HepG2 (cell line): ENCODE data around the gene IGFL1. TPM values are rescaled to one million over a fixed set of nuclear protein-coding genes. Genes with fewer than 3 reads are reported as not detected.

Experiments
- ATAC-seq: fragments of 200-7000 bp; cut with Tn5 transposase; 3 replicates; pipeline ENCODE4 v1.9.1; 2020; ENCODE audit warnings: mild to moderate bottlenecking, moderate library complexity
- BruUV-seq: library from RNA; stranded (reverse); fragments of 400-500 nt; replicated peaks from 2 replicates; lab custom pipeline; 2021; lab: Mats Ljungman, UMichigan
- CTCF ChIA-PET: fragments of 300-600 bp; formaldehyde crosslinking; extraction: SDS; loops from one replicate; lab custom pipeline; 2021; ENCODE audit warnings: low total read pairs, inconsistent platforms, low intra/inter-chr PET ratio; lab: Yijun Ruan, JAX
- POLR2A ChIA-PET: fragments of 350-600 bp; sonication (Branson Sonifier 250); formaldehyde crosslinking; loops from one replicate; lab custom pipeline; 2020; ENCODE audit warnings: antibody characterized with exemption, inconsistent platforms; lab: Yijun Ruan, JAX
- DNase-seq: peaks from one replicate; pipeline ENCODE4 v3.0.0-alpha.2; 2015; ENCODE audit warnings: low spot score
- FAIRE-seq: peaks from 3 replicates; lab custom pipeline; 2011; peaks lifted over from hg19 to GRCh38; lab: Jason Lieb, UNC
- H2AFZ ChIP-seq: one replicate; pipeline ENCODE4 v1.6.1; 2011; ENCODE audit warnings: low read length, inconsistent platforms
- H3K27ac ChIP-seq: fragments of 300-600 bp; 3 replicates; pipeline ENCODE4 v1.8.0; 2011; ENCODE audit warnings: mixed run types, mild to moderate bottlenecking, mixed read lengths, low read length, inconsistent platforms; ENCODE audit not compliant: insufficient read depth; ENCODE audit errors: extremely low read length
- H3K27me3 ChIP-seq, 2 experiments: fragments of 200-600 bp in 1 of 2; 2 replicates in 1 of 2; 3 replicates in 1 of 2; pipeline versions ENCODE4 v1.6.0 to v1.8.0; 2011; ENCODE audit warnings: low read length in 2 of 2, mild to moderate bottlenecking in 2 of 2, moderate library complexity in 2 of 2, inconsistent platforms in 1 of 2; ENCODE audit not compliant: insufficient read depth in 2 of 2, control insufficient read depth in 1 of 2
- H3K36me3 ChIP-seq, 2 experiments: fragments of 200-600 bp in 1 of 2; replicated peaks in 1 of 2; 2 replicates in 1 of 2; 3 replicates in 1 of 2; pipeline versions ENCODE4 v1.5.1 to v1.8.0; 2011; ENCODE audit warnings: low read length in 2 of 2, inconsistent platforms in 1 of 2; ENCODE audit not compliant: insufficient read depth in 2 of 2, control insufficient read depth in 1 of 2
- H3K4me1 ChIP-seq: 2 replicates; pipeline ENCODE4 v1.5.1; 2012; ENCODE audit warnings: low read length, inconsistent platforms; ENCODE audit not compliant: insufficient read depth
- H3K4me2 ChIP-seq: 2 replicates; pipeline ENCODE4 v1.6.0; 2011; ENCODE audit warnings: low read depth, low read length, inconsistent platforms
- H3K4me3 ChIP-seq, 3 experiments: fragments of 200-600 bp in 1 of 3; sonication (generic), shearing (Covaris generic) in 1 of 3; replicated peaks in 1 of 3; 2 replicates each; pipeline ENCODE4 v1.5.1; 2011 to 2016; ENCODE audit warnings: low read length in 3 of 3, inconsistent platforms in 2 of 3, low read depth in 2 of 3, mild to moderate bottlenecking in 2 of 3, control low read depth in 1 of 3, mixed read lengths in 1 of 3; ENCODE audit not compliant: insufficient read depth in 1 of 3
- H3K79me2 ChIP-seq: one replicate; pipeline ENCODE4 v1.6.1; 2011; ENCODE audit warnings: low read length, inconsistent platforms; ENCODE audit not compliant: insufficient read depth
- H3K9ac ChIP-seq: 2 replicates; pipeline ENCODE4 v1.6.0; 2011; ENCODE audit warnings: mild to moderate bottlenecking, low read depth, low read length, inconsistent platforms; ENCODE audit not compliant: insufficient read depth
- H3K9me3 ChIP-seq: 2 replicates; pipeline ENCODE4 v1.5.1; 2012; ENCODE audit warnings: mild to moderate bottlenecking, low read length
- H4K20me1 ChIP-seq: 2 replicates; pipeline ENCODE4 v1.6.0; 2011; ENCODE audit warnings: inconsistent platforms, mild to moderate bottlenecking, low read length, moderate library complexity; ENCODE audit not compliant: insufficient read depth
- AKAP8 ChIP-seq: sonication (generic); formaldehyde crosslinking; IDR thresholded peaks from 2 replicates; pipeline ENCODE4 v1.5.1; 2020; ENCODE audit warnings: mild to moderate bottlenecking, missing genetic modification reagents
- CREB1 ChIP-seq, 2 experiments: fragments of 450-650 bp in 1 of 2; IDR thresholded peaks; 2 replicates each; pipeline ENCODE4 v1.6.1; 2016 to 2017; ENCODE audit warnings: control low read depth in 1 of 2, mild to moderate bottlenecking in 1 of 2, missing compliant biosample characterization in 1 of 2, missing genetic modification characterization in 1 of 2
- HOXA7 ChIP-seq: sonication (generic); formaldehyde crosslinking; IDR thresholded peaks from 2 replicates; pipeline ENCODE4 v1.8.1; 2022; ENCODE audit warnings: mild to moderate bottlenecking, missing genetic modification reagents, moderate library complexity
- IKZF1 ChIP-seq: fragments of 450-650 bp; IDR thresholded peaks from 2 replicates; pipeline ENCODE4 v1.7.1; 2016
- ONECUT2 ChIP-seq: sonication (generic); formaldehyde crosslinking; IDR thresholded peaks from 2 replicates; pipeline ENCODE4 v1.4.0; 2020; ENCODE audit warnings: missing genetic modification reagents
- PAX8 ChIP-seq: sonication (generic); formaldehyde crosslinking; IDR thresholded peaks from 2 replicates; pipeline ENCODE4 v1.8.0; 2022; ENCODE audit warnings: mild to moderate bottlenecking, missing genetic modification reagents, borderline replicate concordance
- POLR2A ChIP-seq, 2 experiments: IDR thresholded peaks; 2 replicates each; pipeline ENCODE4 v1.6.1; 2011; ENCODE audit warnings: low read depth in 2 of 2, low read length in 2 of 2, mild to moderate bottlenecking in 1 of 2, moderate library complexity in 1 of 2; ENCODE audit not compliant: insufficient read depth in 1 of 2
- SNAPC2 ChIP-seq: sonication (generic); formaldehyde crosslinking; IDR thresholded peaks from 2 replicates; pipeline ENCODE4 v1.8.1; 2022; ENCODE audit warnings: mild to moderate bottlenecking, missing genetic modification reagents
- THYN1 ChIP-seq: sonication (generic); formaldehyde crosslinking; IDR thresholded peaks from 2 replicates; pipeline ENCODE4 v1.8.1; 2023; ENCODE audit warnings: low read depth, mild to moderate bottlenecking, moderate library complexity, missing genetic modification reagents, borderline replicate concordance
- WIZ ChIP-seq: sonication (generic); formaldehyde crosslinking; IDR thresholded peaks from 2 replicates; pipeline ENCODE4 v1.5.1; 2020; ENCODE audit warnings: mild to moderate bottlenecking, missing genetic modification reagents
- ZNF136 ChIP-seq: sonication (generic); formaldehyde crosslinking; IDR thresholded peaks from 2 replicates; pipeline ENCODE4 v1.8.1; 2022; ENCODE audit warnings: low read depth, mild to moderate bottlenecking, moderate library complexity, missing genetic modification reagents
- ZNF225 ChIP-seq: sonication (generic); formaldehyde crosslinking; IDR thresholded peaks from 2 replicates; pipeline ENCODE4 v1.4.0; 2020; ENCODE audit warnings: mild to moderate bottlenecking, missing genetic modification reagents
- ZNF24 ChIP-seq: fragments of 450-650 bp; IDR thresholded peaks from 2 replicates; pipeline ENCODE4 v1.6.1; 2017; ENCODE audit warnings: antibody characterized with exemption, mild to moderate bottlenecking
- ZNF737 ChIP-seq: sonication (generic); formaldehyde crosslinking; IDR thresholded peaks from 2 replicates; pipeline ENCODE4 v1.5.0; 2020; ENCODE audit warnings: missing genetic modification reagents, mild to moderate bottlenecking, borderline replicate concordance
- ZNF788 ChIP-seq: sonication (generic); formaldehyde crosslinking; IDR thresholded peaks from 2 replicates; pipeline ENCODE4 v1.5.0; 2020; ENCODE audit warnings: mild to moderate bottlenecking, missing genetic modification reagents, borderline replicate concordance
- WGBS: methylation state at CpG from one replicate; pipeline ENCODE4 v1.1.6; 2017; ENCODE audit warnings: low lambda C conversion rate; 5-methylcytosine and 5-hydroxymethylcytosine counted together
- in situ Hi-C: cut with HindIII; loops from 2 replicates; pipeline ENCODE4 v1.10.0; 2017; ENCODE audit warnings: low pct_unique_long_range_greater_than_20kb; ENCODE audit not compliant: extremely low pct_ligation_motif_present
- intact Hi-C: fragments of 100-400 bp; cut with micrococcal nuclease; formaldehyde crosslinking; loops from one replicate; pipeline ENCODE4 v1.10.0; 2022; ENCODE audit not compliant: unreplicated experiment
- polyA plus RNA-seq, 8 experiments: library from polyadenylated mRNA; depleted of rRNA in 3 of 8; stranded (reverse) in 7 of 8; unstranded in 1 of 8; fragments of >200 nt; fragmentation: Illumina TruSeq in 4 of 8; extraction: Trizol in 4 of 8; gene quantifications; 2 replicates each; pipeline versions ENCODE4 v1.2.1 to v1.2.3, GENCODE V29; 2011 to 2016; ENCODE audit warnings: low read depth in 4 of 8, missing spikeins in 1 of 8, mixed read lengths in 1 of 8; ENCODE audit not compliant: insufficient read depth in 1 of 8
- total RNA-seq, 5 experiments: library from RNA; depleted of rRNA; stranded (reverse); fragments of >200 nt; fragmentation: Illumina TruSeq; extraction: Trizol; gene quantifications; 2 replicates each; pipeline ENCODE4 v1.2.3, GENCODE V29; 2016; ENCODE audit warnings: low read depth in 1 of 5
- TF ChIP-seq, protein P1 (sequence below): sonication (generic); formaldehyde crosslinking; IDR thresholded peaks from 2 replicates; pipeline ENCODE4 v1.4.0; 2020; ENCODE audit warnings: missing genetic modification reagents
- TF ChIP-seq, protein P2 (sequence below): IDR thresholded peaks from 2 replicates; pipeline ENCODE4 v1.6.1; 2016; ENCODE audit warnings: control low read depth
- TF ChIP-seq, protein P3 (sequence below): sonication (generic); formaldehyde crosslinking; IDR thresholded peaks from 2 replicates; pipeline ENCODE4 v1.5.1; 2020; ENCODE audit warnings: mild to moderate bottlenecking, moderate library complexity, missing genetic modification reagents

IGFL1 gene
- total and polyA plus RNA-seq, 2 of the 13 experiments (the other 11 are each of a cell fraction or from before 2014, with no cell fraction given): not detected

DNA sequence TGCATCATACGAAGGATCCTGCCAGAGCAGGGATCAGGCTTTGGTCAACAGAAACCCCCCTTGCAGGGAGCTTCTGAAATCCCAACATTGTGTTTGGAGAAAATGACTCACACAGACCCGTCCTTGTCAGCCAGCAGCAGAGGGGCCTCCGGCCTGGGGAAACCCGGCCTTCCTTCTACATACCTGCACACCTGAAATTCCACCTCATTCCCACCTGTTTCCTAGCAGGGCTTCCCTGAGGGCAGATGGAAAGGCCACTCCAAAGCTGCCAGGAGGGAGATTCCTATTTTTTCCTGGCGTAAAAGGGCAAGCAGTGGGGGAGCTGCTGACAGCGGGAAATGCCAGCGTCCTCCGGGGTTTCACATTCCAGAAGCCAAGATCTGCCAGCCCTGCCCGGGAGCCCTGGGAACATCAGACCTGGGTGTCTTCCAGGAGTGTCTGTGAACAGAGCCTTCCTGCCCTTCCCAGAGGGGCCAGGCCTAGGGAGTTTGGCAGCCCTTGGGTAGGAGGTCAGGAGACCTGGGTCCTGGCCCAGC is 3.0 kb upstream of the IGFL1 start:
- ATAC-seq (no peak), FAIRE-seq (no peak), DNase-seq (no peak)
- Histone ChIP-seq H3K9ac (no peak overlapping the region), H3K36me3 (no peaks in the 10 kb centered on the region), H3K27ac (no peak overlapping the region), H3K4me1 (no peaks in the 10 kb centered on the region), H2AFZ (no peak overlapping the region), H3K4me2 (no peak overlapping the region), H3K27me3 (peaks cover 1 to 19% of the 10 kb centered on the region in 2 experiments; a peak in 4 of 5 replicates), H3K79me2 (no peaks in the 10 kb centered on the region), H4K20me1 (no peaks in the 10 kb centered on the region), H3K4me3 (no peak overlapping the region), H3K9me3 (no peaks in the 10 kb centered on the region)
- 24% methylated on average over 4 of the region's 9 CpGs for WGBS
- BruUV-seq: no TSS peak
- POLR2A ChIA-PET: no interaction called here
- intact Hi-C loops: no loop called here
- CTCF ChIA-PET: no interaction called here
- in situ Hi-C loops: no loop called here
- TF ChIP-seq ZNF225: no peak
- no peak for TF ChIP-seq IKZF1
- no peak for TF ChIP-seq HOXA7 (CRISPR knock-in tag)
- no peak for TF ChIP-seq ZNF24
- TF ChIP-seq, protein P1, sequence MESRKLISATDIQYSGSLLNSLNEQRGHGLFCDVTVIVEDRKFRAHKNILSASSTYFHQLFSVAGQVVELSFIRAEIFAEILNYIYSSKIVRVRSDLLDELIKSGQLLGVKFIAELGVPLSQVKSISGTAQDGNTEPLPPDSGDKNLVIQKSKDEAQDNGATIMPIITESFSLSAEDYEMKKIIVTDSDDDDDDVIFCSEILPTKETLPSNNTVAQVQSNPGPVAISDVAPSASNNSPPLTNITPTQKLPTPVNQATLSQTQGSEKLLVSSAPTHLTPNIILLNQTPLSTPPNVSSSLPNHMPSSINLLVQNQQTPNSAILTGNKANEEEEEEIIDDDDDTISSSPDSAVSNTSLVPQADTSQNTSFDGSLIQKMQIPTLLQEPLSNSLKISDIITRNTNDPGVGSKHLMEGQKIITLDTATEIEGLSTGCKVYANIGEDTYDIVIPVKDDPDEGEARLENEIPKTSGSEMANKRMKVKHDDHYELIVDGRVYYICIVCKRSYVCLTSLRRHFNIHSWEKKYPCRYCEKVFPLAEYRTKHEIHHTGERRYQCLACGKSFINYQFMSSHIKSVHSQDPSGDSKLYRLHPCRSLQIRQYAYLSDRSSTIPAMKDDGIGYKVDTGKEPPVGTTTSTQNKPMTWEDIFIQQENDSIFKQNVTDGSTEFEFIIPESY: no peak
- TF ChIP-seq THYN1 (CRISPR knock-in tag): no peak
- no peak for TF ChIP-seq ONECUT2 (CRISPR knock-in tag)
- no peak for TF ChIP-seq POLR2A (IDR thresholded peaks at IDR 0.05; ENCODE audit: insufficient read depth in 1 of 2, low read depth in 2 of 2, low read length in 2 of 2)
- TF ChIP-seq SNAPC2 (CRISPR knock-in tag): no peak
- TF ChIP-seq WIZ (CRISPR knock-in tag): no peak
- TF ChIP-seq CREB1 (IDR thresholded peaks at IDR 0.05): no peak
- no peak for TF ChIP-seq CREB1 (CRISPR knock-in tag; IDR thresholded peaks at IDR 0.05)
- TF ChIP-seq ZNF136: no peak
- no peak for TF ChIP-seq ZNF788
- TF ChIP-seq, protein P2, sequence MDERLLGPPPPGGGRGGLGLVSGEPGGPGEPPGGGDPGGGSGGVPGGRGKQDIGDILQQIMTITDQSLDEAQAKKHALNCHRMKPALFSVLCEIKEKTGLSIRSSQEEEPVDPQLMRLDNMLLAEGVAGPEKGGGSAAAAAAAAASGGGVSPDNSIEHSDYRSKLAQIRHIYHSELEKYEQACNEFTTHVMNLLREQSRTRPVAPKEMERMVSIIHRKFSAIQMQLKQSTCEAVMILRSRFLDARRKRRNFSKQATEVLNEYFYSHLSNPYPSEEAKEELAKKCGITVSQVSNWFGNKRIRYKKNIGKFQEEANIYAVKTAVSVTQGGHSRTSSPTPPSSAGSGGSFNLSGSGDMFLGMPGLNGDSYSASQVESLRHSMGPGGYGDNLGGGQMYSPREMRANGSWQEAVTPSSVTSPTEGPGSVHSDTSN (CRISPR knock-in tag): no peak
- no peak for TF ChIP-seq ZNF737 (CRISPR knock-in tag)
- TF ChIP-seq AKAP8: no peak
- TF ChIP-seq PAX8 (CRISPR knock-in tag): no peak
- TF ChIP-seq, protein P3, sequence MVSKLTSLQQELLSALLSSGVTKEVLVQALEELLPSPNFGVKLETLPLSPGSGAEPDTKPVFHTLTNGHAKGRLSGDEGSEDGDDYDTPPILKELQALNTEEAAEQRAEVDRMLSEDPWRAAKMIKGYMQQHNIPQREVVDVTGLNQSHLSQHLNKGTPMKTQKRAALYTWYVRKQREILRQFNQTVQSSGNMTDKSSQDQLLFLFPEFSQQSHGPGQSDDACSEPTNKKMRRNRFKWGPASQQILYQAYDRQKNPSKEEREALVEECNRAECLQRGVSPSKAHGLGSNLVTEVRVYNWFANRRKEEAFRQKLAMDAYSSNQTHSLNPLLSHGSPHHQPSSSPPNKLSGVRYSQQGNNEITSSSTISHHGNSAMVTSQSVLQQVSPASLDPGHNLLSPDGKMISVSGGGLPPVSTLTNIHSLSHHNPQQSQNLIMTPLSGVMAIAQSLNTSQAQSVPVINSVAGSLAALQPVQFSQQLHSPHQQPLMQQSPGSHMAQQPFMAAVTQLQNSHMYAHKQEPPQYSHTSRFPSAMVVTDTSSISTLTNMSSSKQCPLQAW (CRISPR knock-in tag): no peak
